Ishikawa (cell line): ENCODE results near the gene TRPC5OS.

ENCODE experiments used
- CREB1 ChIP-seq: IDR thresholded peaks from 2 replicates; pipeline ENCODE4 v1.6.1; 2012; ENCODE audit warnings: low read depth
- NFIC ChIP-seq: IDR thresholded peaks from 2 replicates; pipeline ENCODE4 v1.6.1; 2012
- RAD21 ChIP-seq: IDR thresholded peaks from 2 replicates; pipeline ENCODE4 v1.6.1; 2012; ENCODE audit warnings: low read depth
- TAF1 ChIP-seq: IDR thresholded peaks from 2 replicates; pipeline ENCODE4 v1.6.1; 2012; ENCODE audit warnings: low read depth, mild to moderate bottlenecking

The TRPC5OS gene

DNA sequence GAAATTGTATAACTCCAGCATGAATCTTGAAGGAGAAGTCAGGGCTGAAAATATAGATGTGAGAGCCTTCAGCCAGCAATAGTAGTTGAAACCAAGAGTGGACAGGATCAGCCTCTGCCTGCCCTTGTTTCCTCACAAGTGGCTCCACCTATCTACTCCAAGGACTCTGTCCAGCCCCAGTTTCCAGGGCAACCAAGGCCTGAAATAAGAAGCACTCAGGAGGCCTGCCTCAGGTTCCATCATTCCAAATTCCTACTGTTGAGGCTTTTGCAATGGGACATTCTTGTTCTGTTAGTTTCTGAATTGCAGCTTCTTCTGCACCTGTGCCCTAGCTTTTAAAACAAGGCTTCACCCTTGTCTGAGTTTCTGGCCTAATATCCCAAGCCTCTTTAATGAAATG, 41.6 kb downstream of the TRPC5OS start:
- TF ChIP-seq NFIC: no peak
- no peak for TF ChIP-seq RAD21

- no peak for TF ChIP-seq CREB1
- TF ChIP-seq TAF1: no peak
These were observed 52.5 kb downstream of the TRPC5OS start for GRCh38 chrX:111928456-111928855.
